ENCODE data around the gene SDHC. TPM values are rescaled to one million over a fixed set of nuclear protein-coding genes. Genes with fewer than 3 reads are reported as not detected.

The SDHC gene
- total and polyA plus RNA-seq, 3 experiments from 2014 or later: 199 to 232 (median 226) TPM

DNA sequence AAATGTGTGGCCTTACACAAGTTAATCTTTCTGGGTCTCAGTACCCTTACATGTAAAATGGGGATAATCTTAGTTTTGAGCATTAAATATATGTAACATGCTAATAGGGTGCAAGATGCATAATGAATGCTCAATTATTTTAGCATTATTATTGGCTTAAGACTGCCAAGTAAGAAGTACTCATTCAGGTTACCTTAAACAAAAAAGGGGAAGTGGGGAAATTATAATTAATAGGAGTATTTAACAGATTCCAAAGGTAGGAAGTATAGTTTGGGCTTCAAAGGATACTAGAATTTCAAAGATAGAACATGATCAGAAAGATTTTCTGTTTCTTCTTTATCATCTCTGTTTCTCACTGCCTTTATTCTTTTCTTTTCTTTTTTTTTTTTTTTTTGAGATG is 59.3 kb downstream of the SDHC start:
- Mint-ChIP-seq H3K9me3 (no peaks in the 10 kb centered on the region), H3K4me3 (no peak overlapping the region), H3K27me3 (no peaks in the 10 kb centered on the region), H3K4me1 (no peaks in the 10 kb centered on the region), H3K36me3 (no peaks in the 10 kb centered on the region), H3K27ac (peak overlapping the region in 1 of 8 donors; percentile 6)
- no peaks in the 10 kb centered on the region for H3K9me3 ChIP-seq (ENCODE audit: low read length)
- ChIA-PET CTCF (interaction anchor here (0.8 kb wide), 1 partner anchor 9 kb away, joined by 3 read pairs; no protein-coding TSS in a partner anchor), POLR2A (no interaction called here)
- no peak overlapping the region for H3K4me3 ChIP-seq (ENCODE audit: low read length)
- no peak for DNase-seq
- no peaks in the 10 kb centered on the region for H3K27me3 ChIP-seq (ENCODE audit: insufficient read depth, low read length, poor library complexity, severe bottlenecking)
- H3K27ac ChIP-seq (ENCODE audit: low read depth, low read length): no peak overlapping the region
- H3K4me1 ChIP-seq (ENCODE audit: insufficient read depth, low read length): no peaks in the 10 kb centered on the region
- H3K36me3 ChIP-seq (ENCODE audit: insufficient read depth, low read length): no peaks in the 10 kb centered on the region

DNA sequence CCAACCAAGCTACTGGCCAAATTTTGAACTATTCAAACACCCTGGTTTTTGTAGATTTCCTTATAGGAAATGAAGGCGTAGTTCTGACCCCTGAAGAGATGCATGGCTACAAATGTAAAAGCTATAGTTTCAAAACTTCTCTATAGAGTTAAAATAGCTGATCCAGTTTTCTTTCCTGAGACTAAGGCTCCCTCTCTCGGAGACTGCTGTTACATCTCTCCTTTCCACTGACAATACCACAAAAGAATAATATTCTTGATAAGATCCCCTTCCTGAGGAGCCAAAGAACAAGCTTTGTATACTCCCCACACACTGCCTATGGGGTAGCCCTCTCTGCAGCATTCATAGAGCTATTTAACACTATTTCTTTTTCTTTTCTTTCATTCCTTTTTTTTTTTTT is 60.2 kb downstream of the SDHC start:
- no peaks in the 10 kb centered on the region for H3K9me3 ChIP-seq (ENCODE audit: low read length)
- H3K4me1 ChIP-seq (ENCODE audit: insufficient read depth, low read length): no peaks in the 10 kb centered on the region
- no peak overlapping the region for H3K4me3 Mint-ChIP-seq
- no peak overlapping the region for H3K4me3 ChIP-seq (ENCODE audit: low read length)
- no peaks in the 10 kb centered on the region for H3K36me3 Mint-ChIP-seq
- POLR2A ChIA-PET: interaction anchor here (0.6 kb wide), 1 partner anchor 113 kb away, joined by 4 read pairs; no protein-coding TSS in a partner anchor
- no peak overlapping the region for H3K27ac ChIP-seq (ENCODE audit: low read depth, low read length)
- no peaks in the 10 kb centered on the region for H3K27me3 ChIP-seq (ENCODE audit: insufficient read depth, low read length, poor library complexity, severe bottlenecking)
- H3K9me3 Mint-ChIP-seq: no peaks in the 10 kb centered on the region
- CTCF ChIA-PET: interaction anchor here (1.0 to 1.6 kb wide), 4 partner anchors 10 to 182 kb away, joined by 3 to 5 read pairs (median 4); no protein-coding TSS in a partner anchor
- DNase-seq: no peak
- peak overlapping the region in 1 of 8 donors; percentile 80 for H3K27ac Mint-ChIP-seq
- no peaks in the 10 kb centered on the region for H3K4me1 Mint-ChIP-seq
- no peaks in the 10 kb centered on the region for H3K27me3 Mint-ChIP-seq
- no peaks in the 10 kb centered on the region for H3K36me3 ChIP-seq (ENCODE audit: insufficient read depth, low read length)

DNA sequence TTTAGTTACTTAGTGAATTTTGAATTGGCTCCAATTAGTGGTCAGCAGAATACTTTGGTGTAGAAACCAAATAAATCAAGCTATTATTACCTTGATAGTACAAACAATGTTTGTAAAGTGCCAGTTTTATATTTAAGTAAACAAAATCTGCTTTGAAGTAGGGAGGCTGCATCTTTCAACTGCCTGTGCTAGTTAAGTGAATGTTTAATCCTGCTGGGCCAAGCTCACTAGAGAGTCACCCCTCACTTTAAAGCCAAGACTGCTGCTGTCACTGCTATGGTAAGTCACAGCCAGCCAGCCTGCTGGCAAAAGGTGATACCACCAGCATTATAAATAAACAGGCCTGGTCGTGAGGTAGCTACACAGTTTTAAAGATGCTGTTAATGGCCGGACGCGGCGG is 63.8 kb downstream of the SDHC start:
- H3K9me3 Mint-ChIP-seq: no peaks in the 10 kb centered on the region
- H3K4me1 ChIP-seq (ENCODE audit: insufficient read depth, low read length): no peaks in the 10 kb centered on the region
- H3K4me1 Mint-ChIP-seq: no peaks in the 10 kb centered on the region
- H3K27ac ChIP-seq (ENCODE audit: low read depth, low read length): no peak overlapping the region
- H3K27me3 Mint-ChIP-seq: peaks cover 0 to 2% of the 10 kb centered on the region in 2 donors
- no peaks in the 10 kb centered on the region for H3K36me3 Mint-ChIP-seq
- no peak overlapping the region for H3K27ac Mint-ChIP-seq
- no peaks in the 10 kb centered on the region for H3K36me3 ChIP-seq (ENCODE audit: insufficient read depth, low read length)
- no peaks in the 10 kb centered on the region for H3K27me3 ChIP-seq (ENCODE audit: insufficient read depth, low read length, poor library complexity, severe bottlenecking)
- no peaks in the 10 kb centered on the region for H3K9me3 ChIP-seq (ENCODE audit: low read length)
- ChIA-PET POLR2A (no interaction called here), CTCF (interaction anchor here (2.4 kb wide), 1 partner anchor 152 kb away, joined by 7 read pairs; the partner anchor contains the start of gene TOMM40L)
- no peak for DNase-seq
- H3K4me3 Mint-ChIP-seq: no peak overlapping the region
- H3K4me3 ChIP-seq (ENCODE audit: low read length): no peak overlapping the region

DNA sequence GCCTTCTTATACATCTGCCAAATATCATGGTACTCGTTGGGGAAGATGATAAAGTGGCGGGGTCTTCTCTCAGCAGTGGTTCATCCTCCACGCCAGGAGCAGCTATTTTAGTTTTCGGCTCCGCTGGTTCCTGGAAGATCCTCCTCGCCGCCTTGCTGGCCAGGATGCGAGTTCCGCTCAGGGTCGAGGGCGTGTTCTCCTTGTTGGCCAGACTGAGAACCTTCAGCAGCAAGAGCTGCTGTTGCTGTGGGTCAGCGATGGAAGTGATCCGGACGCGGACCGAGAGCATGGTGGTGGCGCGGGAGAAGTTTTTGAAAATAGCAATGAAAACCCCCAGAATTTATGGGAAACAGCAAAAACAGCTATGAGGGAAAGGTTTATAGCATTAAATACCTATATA is 64.9 kb downstream of the SDHC start:
- Mint-ChIP-seq H3K27me3 (peaks cover 0 to 2% of the 10 kb centered on the region in 2 donors), H3K4me1 (no peaks in the 10 kb centered on the region), H3K4me3 (no peak overlapping the region), H3K36me3 (no peaks in the 10 kb centered on the region), H3K9me3 (no peaks in the 10 kb centered on the region), H3K27ac (no peak overlapping the region)
- Histone ChIP-seq H3K27me3 (ENCODE audit: insufficient read depth, low read length, poor library complexity, severe bottlenecking) (no peaks in the 10 kb centered on the region), H3K9me3 (ENCODE audit: low read length) (no peaks in the 10 kb centered on the region), H3K4me3 (ENCODE audit: low read length) (no peak overlapping the region), H3K36me3 (ENCODE audit: insufficient read depth, low read length) (no peaks in the 10 kb centered on the region), H3K27ac (ENCODE audit: low read depth, low read length) (no peak overlapping the region), H3K4me1 (ENCODE audit: insufficient read depth, low read length) (no peaks in the 10 kb centered on the region)
- DNase-seq: no peak
- CTCF ChIA-PET: interaction anchor here (2.4 kb wide), 1 partner anchor 154 kb away, joined by 7 read pairs; the partner anchor contains the start of gene TOMM40L
- POLR2A ChIA-PET: no interaction called here

DNA sequence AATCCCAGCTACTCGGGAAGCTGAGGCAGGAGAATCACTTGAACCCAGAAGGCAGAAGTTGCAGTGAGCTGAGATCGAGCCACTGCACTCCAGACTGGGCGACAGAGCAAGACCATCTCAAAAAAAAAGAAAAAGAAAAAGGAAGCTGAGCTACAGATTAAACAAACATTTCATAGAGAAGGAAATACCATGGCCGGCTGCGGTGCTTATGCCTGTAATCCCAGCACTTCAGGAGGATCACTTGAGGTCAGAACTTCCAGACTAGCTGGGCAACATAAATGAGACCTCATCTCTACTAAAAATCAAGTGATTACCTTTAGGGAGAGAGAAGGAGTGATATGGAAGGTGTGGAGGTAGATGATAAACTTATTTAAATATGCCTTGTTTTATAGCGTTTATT is 67.5 kb downstream of the SDHC start:
- no peak for DNase-seq
- Histone ChIP-seq H3K9me3 (ENCODE audit: low read length) (no peaks in the 10 kb centered on the region), H3K4me1 (ENCODE audit: insufficient read depth, low read length) (no peaks in the 10 kb centered on the region), H3K4me3 (ENCODE audit: low read length) (no peak overlapping the region), H3K27ac (ENCODE audit: low read depth, low read length) (no peak overlapping the region), H3K27me3 (ENCODE audit: insufficient read depth, low read length, poor library complexity, severe bottlenecking) (no peaks in the 10 kb centered on the region), H3K36me3 (ENCODE audit: insufficient read depth, low read length) (no peaks in the 10 kb centered on the region)
- H3K4me3 Mint-ChIP-seq: no peak overlapping the region
- H3K4me1 Mint-ChIP-seq: peaks cover 4 to 6% (median 5%) of the 10 kb centered on the region in 3 donors
- CTCF ChIA-PET: interaction anchor here (0.6 to 5.9 kb wide), 26 partner anchors 9 to 384 kb away, joined by 3 to 98 read pairs (median 5); partner anchors contain the start of genes B4GALT3, CFAP126, NDUFS2 and PPOX
- POLR2A ChIA-PET: interaction anchor here (1.1 kb wide), 1 partner anchor 156 kb away, joined by 5 read pairs; the partner anchor contains the start of gene TOMM40L
- no peaks in the 10 kb centered on the region for H3K36me3 Mint-ChIP-seq
- H3K9me3 Mint-ChIP-seq: no peaks in the 10 kb centered on the region
- H3K27me3 Mint-ChIP-seq: peaks cover 0 to 2% of the 10 kb centered on the region in 2 donors
- H3K27ac Mint-ChIP-seq: peak overlapping the region in 1 of 8 donors; percentile 72

DNA sequence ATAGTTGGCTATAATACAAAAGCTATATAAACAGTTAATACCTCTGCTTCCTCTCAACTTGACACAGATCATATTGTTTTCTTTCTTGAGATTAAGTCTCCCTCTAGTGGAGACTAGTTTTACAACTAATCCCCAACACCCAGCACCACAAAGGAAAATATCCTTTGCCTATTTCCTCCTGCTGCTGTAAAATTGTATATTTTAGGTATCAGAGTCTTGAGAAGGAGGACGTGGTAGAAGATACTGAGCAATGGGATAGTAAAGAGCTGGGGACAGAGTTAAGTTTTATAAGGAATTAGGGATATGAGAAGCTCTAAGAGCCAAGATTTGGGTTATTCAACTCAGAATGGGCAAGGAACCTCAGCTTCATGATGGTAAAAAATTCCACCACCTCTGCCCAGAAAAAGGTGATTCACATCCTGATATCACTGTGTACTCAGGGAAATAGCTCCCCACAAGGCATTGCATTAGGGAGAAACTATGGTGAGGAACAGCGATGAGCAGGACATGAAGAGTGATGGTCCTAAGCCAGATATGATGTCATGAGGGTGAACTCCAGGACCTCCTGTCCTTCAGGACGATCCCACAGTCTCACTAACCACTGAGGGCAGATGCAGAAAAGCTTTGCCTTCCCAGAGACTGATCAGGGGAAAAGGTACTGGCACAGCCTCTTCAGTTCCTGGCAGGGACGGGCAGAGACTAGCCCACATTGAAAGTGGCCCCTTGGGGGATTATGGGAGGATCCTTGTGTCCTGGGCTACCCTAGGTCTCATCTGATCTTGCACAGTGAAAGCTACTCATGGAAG is 68.2 kb downstream of the SDHC start:
- Histone ChIP-seq H3K4me3 (ENCODE audit: low read length) (no peak overlapping the region), H3K4me1 (ENCODE audit: insufficient read depth, low read length) (no peaks in the 10 kb centered on the region), H3K36me3 (ENCODE audit: insufficient read depth, low read length) (no peaks in the 10 kb centered on the region), H3K9me3 (ENCODE audit: low read length) (no peaks in the 10 kb centered on the region), H3K27ac (ENCODE audit: low read depth, low read length) (no peak overlapping the region), H3K27me3 (ENCODE audit: insufficient read depth, low read length, poor library complexity, severe bottlenecking) (no peaks in the 10 kb centered on the region)
- peak in 2 of 5 donors; percentile 37 to 48 for DNase-seq
- Mint-ChIP-seq H3K27me3 (peaks cover 0 to 2% of the 10 kb centered on the region in 2 donors), H3K9me3 (no peaks in the 10 kb centered on the region), H3K4me3 (no peak overlapping the region), H3K36me3 (no peaks in the 10 kb centered on the region), H3K27ac (peak overlapping the region in 2 of 8 donors; percentile 0 to 62), H3K4me1 (peaks cover 4 to 12% (median 8%) of the 10 kb centered on the region in 3 donors)
- POLR2A ChIA-PET: interaction anchor here (0.5 to 1.1 kb wide), 2 partner anchors 10 to 157 kb away, joined by 3 to 5 read pairs; partner anchors contain the start of gene TOMM40L
- CTCF ChIA-PET: interaction anchor here (0.6 to 5.9 kb wide), 29 partner anchors 8 to 385 kb away, joined by 3 to 98 read pairs (median 4); partner anchors contain the start of genes APOA2, B4GALT3, CFAP126 and NDUFS2

DNA sequence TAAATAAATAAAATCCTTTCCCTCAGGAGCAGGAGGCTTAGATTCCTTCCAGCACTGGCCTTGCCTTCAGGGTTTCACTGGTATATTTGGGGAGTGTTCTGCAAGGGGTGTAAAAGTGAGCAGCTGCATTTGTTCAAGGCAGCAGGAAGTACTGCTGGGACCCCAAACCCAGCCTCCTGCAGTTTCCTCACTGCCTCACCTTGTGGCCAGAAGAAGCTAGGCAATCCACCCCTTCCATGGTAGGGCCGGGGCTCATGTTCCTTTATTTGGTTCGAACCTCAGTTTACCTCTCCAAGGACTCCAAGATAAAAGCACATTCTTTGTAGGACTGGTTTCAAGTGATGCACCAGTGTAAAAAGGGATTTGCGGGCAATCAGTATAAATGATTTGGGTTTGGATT is 74.5 kb downstream of the SDHC start:
- H3K4me3 ChIP-seq (ENCODE audit: low read length): no peak overlapping the region
- H3K27me3 Mint-ChIP-seq: no peaks in the 10 kb centered on the region
- peak overlapping the region in 6 of 7 donors; percentile 84 to 97 (median 91) for H3K4me3 Mint-ChIP-seq
- H3K27ac ChIP-seq (ENCODE audit: low read depth, low read length): no peak overlapping the region
- ChIA-PET CTCF (interaction anchor here (1.5 to 4.6 kb wide), 3 partner anchors 21 to 223 kb away, joined by 5 to 25 read pairs (median 5); partner anchors contain the start of genes CFAP126, PPOX and TOMM40L), POLR2A (interaction anchor here (1.8 to 2.2 kb wide), 2 partner anchors 75 to 163 kb away, joined by 6 to 16 read pairs; partner anchors contain the start of gene TOMM40L)
- peaks cover 14% of the 10 kb centered on the region for H3K4me1 ChIP-seq (ENCODE audit: insufficient read depth, low read length)
- no peaks in the 10 kb centered on the region for H3K9me3 Mint-ChIP-seq
- no peaks in the 10 kb centered on the region for H3K27me3 ChIP-seq (ENCODE audit: insufficient read depth, low read length, poor library complexity, severe bottlenecking)
- no peak for DNase-seq
- no peaks in the 10 kb centered on the region for H3K9me3 ChIP-seq (ENCODE audit: low read length)
- H3K36me3 ChIP-seq (ENCODE audit: insufficient read depth, low read length): no peaks in the 10 kb centered on the region
- H3K36me3 Mint-ChIP-seq: peaks cover 0 to 3% (median 0%) of the 10 kb centered on the region in 3 donors
- H3K4me1 Mint-ChIP-seq: peaks cover 14 to 35% (median 28%) of the 10 kb centered on the region in 3 donors
- peak overlapping the region in 4 of 8 donors; percentile 94 to 98 (median 97) for H3K27ac Mint-ChIP-seq

All from CD8-positive, alpha-beta memory T cell (primary cell).